HG02678 (cell line): ENCODE data around the gene NBPF1.
"Not testable (repeated sequence)": the region's sequence is repeated elsewhere in the genome, so short reads cannot be mapped to it uniquely, and the experiment has no call there.

Experiments used
- ATAC-seq: cut with Tn5 transposase; IDR thresholded peaks from one replicate; pipeline ENCODE4 v1.9.1; 2021; ENCODE audit warnings: mild to moderate bottlenecking, moderate library complexity; ENCODE audit not compliant: unreplicated experiment

NBPF1 gene

GRCh38 chr1:16607853-16608815 lies 5.2 kb downstream of the NBPF1 start:
- ATAC-seq: not testable (repeated sequence)

- no peak for ATAC-seq
Observed at GRCh38 chr1:16607433-16607851, 5.9 kb downstream of the NBPF1 start.

DNA sequence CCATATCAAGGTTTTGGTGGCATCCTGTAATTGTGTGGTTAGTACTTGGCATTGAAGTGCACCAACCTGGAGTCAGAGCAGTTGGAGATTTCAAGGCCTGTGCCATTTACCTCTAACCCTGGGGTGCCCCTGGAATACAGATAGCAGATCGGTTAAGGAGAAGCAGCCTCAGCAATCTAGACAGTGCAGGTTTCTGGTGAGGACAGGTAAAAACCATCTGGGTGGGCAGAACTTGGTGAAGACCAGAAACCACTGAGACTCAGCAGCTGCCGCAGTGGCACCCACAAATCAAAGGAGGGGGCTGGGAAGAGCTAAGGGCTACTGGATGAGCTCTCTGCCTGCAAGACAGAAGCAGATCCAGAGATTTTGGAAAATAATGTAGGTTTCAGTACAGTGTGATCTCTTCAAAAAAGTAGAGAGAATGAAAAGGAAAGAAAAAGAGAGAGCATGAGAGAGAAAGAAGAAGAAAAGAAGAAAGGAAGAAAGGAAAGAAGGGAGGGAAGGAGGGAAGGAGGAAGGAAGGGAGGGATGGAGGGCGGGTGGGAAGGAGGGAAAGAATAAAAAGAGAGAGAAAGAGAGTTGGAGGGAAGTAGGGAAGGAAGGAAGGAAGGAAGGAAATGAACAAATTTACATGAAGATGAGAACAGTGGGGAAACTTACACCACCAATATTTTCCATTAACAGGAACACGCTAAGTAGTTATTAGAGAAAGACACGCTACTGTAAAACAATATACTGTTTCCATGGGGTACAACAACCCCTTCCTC lies 6.5 kb downstream of the NBPF1 start:
- ATAC-seq: not testable (repeated sequence)

DNA sequence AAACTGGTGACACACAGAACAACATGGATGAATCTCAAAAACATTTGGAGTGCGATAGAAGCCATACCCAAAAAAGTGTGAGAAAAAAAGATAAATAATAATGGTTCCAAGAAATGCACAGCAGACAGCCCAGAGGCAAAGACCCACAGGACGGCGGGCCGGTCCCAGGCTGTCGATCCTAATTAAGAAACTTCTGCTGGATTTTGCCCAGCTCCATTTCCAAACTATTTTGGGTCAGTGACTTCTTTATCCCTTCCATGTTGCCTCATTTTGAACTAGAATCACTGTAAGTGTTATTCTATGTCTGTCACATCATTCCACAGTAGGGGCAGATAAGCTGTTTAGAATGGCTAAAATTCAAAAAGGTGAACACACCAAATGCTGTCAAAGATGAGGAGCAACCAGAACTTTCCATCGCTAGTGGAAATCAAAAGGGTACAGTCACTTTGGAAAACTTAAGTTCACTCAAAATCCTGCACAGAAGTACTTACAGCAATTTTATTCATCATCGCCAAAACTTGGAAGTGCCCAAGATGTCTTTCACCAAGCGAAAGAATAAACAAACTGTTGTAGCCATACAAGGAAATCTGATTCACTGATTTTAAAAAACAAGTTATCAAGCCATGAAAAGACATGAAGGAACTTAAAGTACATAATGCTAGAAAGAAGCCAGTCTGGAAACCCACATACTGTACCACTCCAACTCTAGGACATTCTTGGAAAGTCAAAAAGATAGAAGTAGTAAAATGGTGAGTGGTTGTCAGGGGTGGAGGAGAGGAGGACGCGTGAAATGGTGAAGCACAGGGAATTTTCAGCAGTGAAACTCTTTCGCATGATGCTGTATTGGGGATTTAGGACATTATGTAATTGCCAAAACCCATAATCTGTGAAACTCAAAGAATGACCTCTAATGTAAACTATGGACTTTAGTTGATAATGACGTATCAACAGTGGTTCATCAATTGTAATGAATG lies 7.5 kb downstream of the NBPF1 start:
- ATAC-seq: no peak

GRCh38 chr1:16605213-16605525 lies 8.2 kb downstream of the NBPF1 start:
- no peak for ATAC-seq

- ATAC-seq: not testable (repeated sequence)
Observed at GRCh38 chr1:16604514-16605212, 8.7 kb downstream of the NBPF1 start.

GRCh38 chr1:16603623-16604022 lies 9.7 kb downstream of the NBPF1 start:
- not testable (repeated sequence) for ATAC-seq

GRCh38 chr1:16602336-16603011 lies 10.9 kb downstream of the NBPF1 start:
- ATAC-seq: not testable (repeated sequence)

- ATAC-seq: not testable (repeated sequence)
Observed at GRCh38 chr1:16600855-16601786, 12.2 kb downstream of the NBPF1 start.

DNA sequence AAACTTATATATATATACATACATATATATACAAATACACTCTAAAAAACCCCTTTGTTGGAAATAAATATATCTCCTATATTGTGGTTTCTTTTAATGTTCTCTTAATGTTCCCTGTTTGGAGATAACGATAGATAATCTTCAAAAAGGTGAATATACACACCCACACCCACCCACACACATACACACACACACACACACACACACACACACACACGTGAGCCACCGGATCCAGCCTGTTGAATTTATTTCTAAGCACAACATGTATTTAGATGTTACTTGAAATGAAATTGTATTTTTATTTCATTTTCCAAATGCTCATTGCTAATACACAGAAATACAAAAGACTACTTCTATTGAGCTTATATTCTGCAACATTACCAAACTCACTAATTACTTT lies 14.0 kb downstream of the NBPF1 start:
- not testable (repeated sequence) for ATAC-seq

DNA sequence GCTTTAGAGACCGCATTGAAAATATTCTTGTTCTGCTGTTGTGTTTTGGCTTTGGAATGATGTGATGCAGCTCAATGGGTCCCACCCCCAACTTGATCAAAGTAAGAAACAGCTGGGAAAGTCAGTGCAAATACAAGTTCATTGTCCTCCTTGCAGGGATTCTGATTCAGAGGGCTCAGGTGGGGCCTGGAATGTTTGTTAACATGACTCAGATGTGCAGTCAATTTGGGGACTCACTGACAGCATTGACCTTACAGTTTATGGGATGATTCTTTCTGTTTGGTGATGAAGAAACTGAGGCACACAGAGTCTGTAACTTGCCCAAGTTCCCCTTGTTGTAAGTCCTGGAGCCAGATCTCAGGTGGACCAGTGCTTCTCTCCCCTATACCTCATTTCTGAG lies 18.1 kb downstream of the NBPF1 start:
- not testable (repeated sequence) for ATAC-seq

GRCh38 chr1:16591845-16592244 lies 21.5 kb downstream of the NBPF1 start:
- ATAC-seq: not testable (repeated sequence)

DNA sequence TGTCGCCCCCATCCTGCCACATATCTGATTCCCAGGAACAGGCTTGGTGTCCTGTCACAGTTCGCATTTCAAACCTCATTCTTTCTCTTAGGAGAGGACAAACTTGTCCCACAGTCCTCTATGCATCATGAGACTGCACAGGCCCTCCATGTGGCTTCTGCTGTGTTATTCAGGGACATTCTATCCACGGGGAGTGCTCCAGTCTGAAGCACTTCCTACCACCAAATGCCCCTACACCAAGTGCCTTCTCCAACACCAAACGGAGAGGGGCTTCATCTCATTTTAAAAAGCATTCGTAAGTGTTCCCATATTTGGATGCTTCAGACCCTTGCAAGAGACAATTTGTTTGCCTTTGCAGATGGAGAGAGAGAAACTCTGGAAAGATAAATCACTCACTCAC lies 25.3 kb downstream of the NBPF1 start:
- ATAC-seq: not testable (repeated sequence)

- not testable (repeated sequence) for ATAC-seq
Observed at GRCh38 chr1:16587639-16588038, 25.7 kb downstream of the NBPF1 start.

DNA sequence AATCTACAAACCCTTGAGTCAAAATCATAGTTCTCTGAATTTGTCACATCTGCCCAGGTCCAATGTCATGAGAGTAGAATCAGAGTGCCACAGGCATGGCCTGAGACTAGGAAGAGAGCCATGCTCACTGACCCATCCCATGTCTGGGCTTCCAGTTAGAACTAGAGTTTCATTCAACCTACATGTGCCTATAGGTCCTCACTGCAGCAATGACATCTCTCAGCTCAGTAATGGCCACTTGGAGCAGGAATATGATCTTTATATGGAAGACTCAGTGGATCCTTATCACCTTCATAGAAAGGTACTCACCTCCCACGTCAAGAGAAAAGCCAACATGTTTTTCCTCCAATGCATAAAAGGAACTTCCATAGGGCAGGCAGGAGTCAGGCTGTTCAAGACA lies 48.0 kb downstream of the NBPF1 start:
- not testable (repeated sequence) for ATAC-seq

- ATAC-seq: not testable (repeated sequence)
Observed at GRCh38 chr1:16561035-16561434, 52.3 kb downstream of the NBPF1 start.

GRCh38 chr1:16560498-16560897 lies 52.9 kb downstream of the NBPF1 start:
- not testable (repeated sequence) for ATAC-seq

- not testable (repeated sequence) for ATAC-seq
Observed at GRCh38 chr1:16559688-16560087, 53.7 kb downstream of the NBPF1 start.
